ENCODE results near the gene OXGR1.
A peak's percentile ranks its signal among the peaks of the same experiment; 100 is the strongest.

The OXGR1 gene

DNA sequence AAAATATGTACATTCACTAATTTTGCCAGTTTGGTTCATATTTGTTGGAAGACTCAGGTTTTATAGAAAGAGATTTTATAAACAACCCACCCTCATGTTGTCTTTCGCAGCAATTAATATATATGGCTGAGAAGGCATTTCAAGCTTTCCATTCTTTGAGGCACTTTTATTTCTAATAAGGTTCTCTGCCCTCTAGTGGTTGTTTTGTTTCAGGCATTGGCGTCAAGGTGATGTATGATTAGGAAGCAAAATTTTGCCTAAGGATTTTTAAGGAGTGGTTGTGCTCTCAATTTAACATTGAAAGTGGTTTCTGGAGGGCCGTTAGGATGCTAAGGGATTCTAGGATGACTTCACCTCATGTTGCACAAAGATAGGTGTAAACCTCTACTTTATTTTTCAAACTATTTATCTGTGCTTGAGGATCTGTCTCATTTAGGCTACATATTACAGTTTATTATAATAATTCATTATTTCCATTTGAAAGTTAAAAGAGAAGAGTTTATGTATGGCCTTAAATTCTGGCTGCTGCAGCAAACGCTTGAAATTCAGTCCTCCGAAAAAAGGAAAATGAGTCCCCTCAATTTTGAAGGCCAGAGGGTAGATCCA, 35.9 kb downstream of the OXGR1 start:
- peak in 1 of 2 donors; percentile 4 for DNase-seq

DNA sequence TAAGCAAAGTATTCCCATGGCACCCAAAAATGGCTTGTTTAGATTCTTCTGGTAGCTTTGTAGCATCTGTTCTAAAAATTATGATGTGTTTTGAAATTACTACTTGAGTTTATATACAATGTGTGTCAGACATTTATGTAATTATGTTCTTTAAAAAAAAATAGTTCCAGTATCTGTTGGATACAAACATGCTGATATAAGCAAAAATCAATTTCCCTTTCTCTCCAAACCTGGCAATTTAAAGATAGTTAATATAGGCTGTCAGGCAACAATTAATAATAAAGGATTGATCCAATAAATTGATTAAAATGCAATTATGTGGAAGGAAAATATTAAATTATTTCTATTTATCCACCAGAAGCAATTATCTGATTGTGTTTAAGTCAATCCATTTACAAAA, 41.7 kb downstream of the OXGR1 start:
- DNase-seq, result no peak

- DNase-seq, result no peak
Measured at GRCh38 chr13:96948127-96948526, 46.1 kb downstream of the OXGR1 start.

DNA sequence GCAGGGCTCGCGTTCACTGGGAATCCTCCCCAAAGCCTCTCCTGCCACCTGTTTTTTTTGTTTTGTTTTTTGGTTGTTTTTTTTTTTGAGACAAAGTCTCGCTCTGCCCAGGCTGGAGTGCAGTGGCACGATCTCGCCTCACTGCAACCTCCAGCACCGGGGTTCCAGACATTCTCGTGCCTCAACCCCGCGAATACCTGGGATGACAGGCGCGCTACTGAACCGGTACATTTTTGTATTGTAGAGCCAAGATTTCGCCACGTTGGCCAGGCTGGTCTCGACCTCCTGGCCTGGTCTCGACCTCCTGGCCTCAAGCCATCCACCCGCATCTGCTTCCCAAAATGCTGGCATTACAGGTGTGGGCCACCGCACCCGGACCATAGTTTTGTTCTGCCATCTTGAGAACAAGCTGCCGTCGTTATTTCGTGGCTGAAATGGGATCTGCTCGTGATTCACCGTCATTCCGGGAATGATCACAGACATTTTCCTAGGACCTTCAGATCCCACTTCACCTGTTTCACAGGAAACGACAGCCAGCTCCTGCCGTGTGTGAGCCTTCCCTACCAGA, 46.8 kb downstream of the OXGR1 start:
- no peak for DNase-seq

- DNase-seq, result no peak
Measured at GRCh38 chr13:96946709-96947311, 47.5 kb downstream of the OXGR1 start.

DNA sequence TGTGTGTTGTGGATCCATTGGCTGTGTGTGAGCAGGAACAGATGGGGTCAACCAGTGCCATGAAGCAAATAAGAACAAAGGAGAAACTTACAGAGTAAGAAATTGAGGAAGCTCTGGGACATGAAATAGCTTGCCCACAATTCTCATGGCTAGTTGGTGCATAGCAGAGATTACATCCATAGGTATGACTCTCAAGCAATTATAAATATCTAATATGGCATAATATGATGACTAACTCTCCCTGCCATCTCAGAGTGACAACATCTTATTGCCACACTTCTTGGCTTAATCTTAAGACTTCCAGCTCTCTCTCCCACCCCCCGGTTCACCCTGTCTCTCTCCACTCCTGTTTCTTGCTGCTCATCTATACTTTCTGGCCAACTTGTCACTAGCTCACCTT, 53.3 kb downstream of the OXGR1 start:
- DNase-seq, result no peak

DNA sequence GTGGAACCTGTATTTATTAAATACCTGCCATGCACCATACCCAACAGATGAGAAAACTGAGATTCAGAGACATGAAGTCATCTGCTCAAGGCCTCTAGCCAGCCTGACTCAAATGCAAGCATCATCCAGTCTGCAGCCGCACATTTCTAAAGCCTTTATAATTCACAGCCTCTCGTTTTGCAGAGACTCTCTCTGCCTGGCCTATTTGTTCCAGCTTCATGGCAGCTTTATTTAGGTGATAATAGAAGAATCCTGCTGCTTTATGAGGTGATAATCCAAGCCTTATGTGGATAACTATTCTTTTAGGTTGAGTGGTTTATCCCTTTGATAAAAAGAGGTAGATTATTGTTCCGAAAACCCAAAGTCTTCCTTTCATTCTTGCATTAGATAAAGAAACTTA, 58.4 kb downstream of the OXGR1 start:
- no peak for DNase-seq

All from bone marrow (tissue), 2 donors.